Measurements from ENCODE around the gene KIFAP3.
"Not testable (repeated sequence)": the region's sequence is repeated elsewhere in the genome, so short reads cannot be mapped to it uniquely, and the experiment has no call there.

Gene KIFAP3

GRCh38 chr1:169924063-169924462 is 150.4 kb downstream of the KIFAP3 start:
- no peak overlapping the region for H3K4me3 ChIP-seq (ENCODE audit: low read length)
- no peak for DNase-seq (ENCODE audit: low read depth)
- no peak for TF ChIP-seq CTCF (conservative IDR thresholded peaks at IDR 0.05; ENCODE audit: low read depth, low read length)

DNA sequence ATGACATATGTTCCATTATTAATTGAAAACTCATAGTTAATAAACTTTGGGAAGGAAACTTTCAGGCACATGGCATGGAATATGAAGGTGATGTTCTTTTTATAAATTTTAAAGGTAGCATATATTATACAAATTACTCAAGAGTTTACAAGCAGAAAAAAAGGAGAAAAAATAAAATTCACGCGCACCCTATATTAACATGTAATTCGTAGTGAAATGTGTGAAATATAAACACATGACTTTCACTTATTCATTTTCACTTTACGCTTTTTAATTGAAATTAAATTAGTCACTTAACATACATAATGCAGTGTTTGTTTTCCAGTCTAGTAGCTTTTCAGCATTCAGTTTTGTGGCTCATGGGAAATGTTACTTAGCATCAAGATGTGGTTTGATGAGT is 153.4 kb downstream of the KIFAP3 start:
- no peak for DNase-seq (ENCODE audit: low read depth)
- no peak overlapping the region for H3K4me3 ChIP-seq (ENCODE audit: low read length)
- no peak for TF ChIP-seq CTCF (conservative IDR thresholded peaks at IDR 0.05; ENCODE audit: low read depth, low read length)

DNA sequence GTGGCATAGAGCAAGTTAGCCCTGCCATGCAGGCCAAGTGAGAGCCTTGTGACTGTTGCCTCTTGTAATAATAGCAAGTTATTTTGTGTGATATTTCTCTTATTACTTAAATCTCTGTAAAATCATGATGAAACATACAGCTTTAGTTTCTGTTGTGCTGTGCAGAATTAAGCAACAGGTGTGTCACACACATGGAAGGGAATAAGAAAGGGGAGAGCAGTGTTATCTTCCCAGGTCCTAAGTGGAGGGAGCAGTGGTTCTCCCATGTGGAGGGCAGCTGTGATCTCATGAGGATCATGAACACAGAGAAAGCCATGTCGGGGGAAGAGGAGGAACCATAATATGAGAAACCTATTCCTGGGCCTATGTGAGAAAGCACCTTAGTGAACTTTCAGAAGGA is 155.6 kb downstream of the KIFAP3 start:
- DNase-seq (ENCODE audit: low read depth), result no peak
- H3K4me3 ChIP-seq (ENCODE audit: low read length), result no peak overlapping the region
- TF ChIP-seq CTCF (conservative IDR thresholded peaks at IDR 0.05; ENCODE audit: low read depth, low read length), result no peak

DNA sequence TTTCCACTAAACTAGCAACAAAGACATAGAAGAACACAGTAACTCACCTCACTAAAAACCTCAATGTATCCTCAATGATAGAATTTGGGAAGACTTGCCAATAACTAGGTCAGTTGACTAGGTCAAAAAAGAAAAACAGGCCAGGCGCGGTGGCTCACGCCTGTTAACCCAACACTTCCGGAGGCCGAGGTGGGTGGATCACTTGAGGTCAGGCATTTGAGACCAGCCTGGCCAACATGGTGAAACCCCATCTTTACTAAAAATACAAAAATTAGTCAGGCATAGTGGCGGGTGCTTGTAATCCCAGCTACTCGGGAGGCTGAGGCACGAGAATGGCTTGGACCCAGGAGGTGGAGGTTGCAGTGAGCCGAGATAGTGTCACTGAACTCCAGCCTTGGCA is 156.3 kb downstream of the KIFAP3 start:
- DNase-seq (ENCODE audit: low read depth); H3K4me3 ChIP-seq (ENCODE audit: low read length): not testable (repeated sequence)

GRCh38 chr1:169915150-169915549 is 159.3 kb downstream of the KIFAP3 start:
- no peak for TF ChIP-seq CTCF (conservative IDR thresholded peaks at IDR 0.05; ENCODE audit: low read depth, low read length)
- DNase-seq (ENCODE audit: low read depth), result no peak
- peak overlapping the region; percentile 33 for H3K4me3 ChIP-seq (ENCODE audit: low read length)

- no peak overlapping the region for H3K4me3 ChIP-seq (ENCODE audit: low read length)
- TF ChIP-seq CTCF (conservative IDR thresholded peaks at IDR 0.05; ENCODE audit: low read depth, low read length), result no peak
- no peak for DNase-seq (ENCODE audit: low read depth)
Observed at GRCh38 chr1:169914531-169914930, 160.0 kb downstream of the KIFAP3 start.

DNA sequence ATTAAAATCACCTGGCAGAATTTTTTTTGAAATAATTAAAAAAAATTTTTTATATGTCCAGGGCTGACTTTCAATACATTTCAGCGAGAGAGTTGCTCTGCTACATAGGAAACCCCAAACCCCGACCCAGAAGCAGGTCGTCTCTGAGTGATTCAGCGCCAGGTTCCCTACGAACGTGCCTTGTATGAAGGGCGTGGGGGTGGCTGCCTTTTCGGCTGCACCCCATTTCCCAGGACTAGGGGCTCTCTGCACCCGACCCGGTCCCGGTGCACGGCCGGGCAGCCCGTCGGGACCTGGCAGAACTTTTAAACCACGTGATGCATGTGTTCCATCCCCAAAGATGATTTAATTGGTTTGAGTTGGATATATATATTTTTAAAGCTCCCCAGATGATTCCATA is 165.0 kb downstream of the KIFAP3 start:
- no peak for DNase-seq (ENCODE audit: low read depth)
- no peak overlapping the region for H3K4me3 ChIP-seq (ENCODE audit: low read length)
- TF ChIP-seq CTCF (conservative IDR thresholded peaks at IDR 0.05; ENCODE audit: low read depth, low read length), result no peak

DNA sequence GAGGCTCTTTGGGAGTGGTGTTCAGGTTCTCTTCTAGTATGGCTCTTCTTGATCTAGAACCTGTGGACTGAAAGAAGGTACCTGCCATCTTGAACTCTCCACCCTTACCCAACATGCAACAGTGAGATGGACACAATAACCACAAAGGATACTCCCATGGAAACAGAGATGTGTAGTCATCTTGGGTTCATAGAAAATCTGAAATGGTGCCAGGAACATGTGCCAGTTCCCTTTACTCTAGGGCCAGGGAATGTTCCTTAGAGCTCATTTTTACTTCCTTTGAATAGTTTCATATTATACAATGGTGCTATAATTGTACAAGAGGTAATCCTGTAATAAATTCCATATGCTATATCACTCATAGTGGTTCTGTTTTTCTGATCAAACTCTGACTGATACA is 167.6 kb downstream of the KIFAP3 start:
- no peak for TF ChIP-seq CTCF (conservative IDR thresholded peaks at IDR 0.05; ENCODE audit: low read depth, low read length)
- DNase-seq (ENCODE audit: low read depth), result no peak
- no peak overlapping the region for H3K4me3 ChIP-seq (ENCODE audit: low read length)
